Measurements from ENCODE around the gene SMARCD3. TPM values are rescaled to one million over a fixed set of nuclear protein-coding genes. Genes with fewer than 3 reads are reported as not detected.

Gene SMARCD3
- total and polyA plus RNA-seq, 2 of the 13 experiments (the other 11 are each of a cell fraction or from before 2014, with no cell fraction given): 0.20 to 0.62 TPM

DNA sequence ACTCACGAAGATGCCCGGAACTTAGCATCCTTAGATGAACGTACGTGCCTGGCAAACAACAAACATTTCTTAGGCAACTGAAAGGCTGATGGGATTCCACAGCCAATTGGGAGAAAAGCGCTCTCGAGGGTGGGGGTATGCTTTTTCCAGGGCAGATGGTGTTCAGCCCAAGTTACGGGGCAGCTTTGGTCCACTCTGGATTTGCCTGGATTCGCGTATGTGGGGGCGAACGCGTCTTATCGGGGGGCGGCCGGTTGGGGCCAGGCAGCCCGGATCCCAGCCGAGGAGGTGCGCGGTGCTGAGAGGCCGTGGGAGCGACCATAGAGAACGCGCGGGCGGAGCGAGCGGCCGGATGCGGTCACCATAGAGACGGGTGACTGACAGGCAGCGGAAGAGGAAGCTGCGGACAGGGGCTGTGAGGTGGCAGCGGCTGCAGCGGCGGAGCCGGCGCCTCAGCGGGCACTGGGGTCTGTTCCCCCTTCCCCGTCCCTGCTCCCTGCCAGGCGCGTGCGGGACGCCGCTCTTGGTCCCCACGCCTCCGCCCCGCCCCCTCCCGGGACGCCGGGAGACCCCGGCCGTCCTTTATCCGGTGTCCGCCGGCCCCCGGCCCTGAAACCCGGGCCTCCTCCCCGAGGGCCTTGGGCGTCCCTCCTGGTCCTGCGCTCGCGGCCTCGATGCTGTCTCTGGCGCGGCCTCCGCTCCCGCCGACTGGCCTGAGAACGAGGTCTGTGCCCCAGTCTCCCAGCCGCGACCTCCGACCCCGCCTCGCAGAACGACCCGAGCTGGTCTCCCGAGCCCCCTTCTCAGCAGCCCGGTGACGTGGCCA lies 16.2 kb downstream of the SMARCD3 start, which contains the start of gene CHPF2 (continued):
- TF ChIP-seq, protein P1, sequence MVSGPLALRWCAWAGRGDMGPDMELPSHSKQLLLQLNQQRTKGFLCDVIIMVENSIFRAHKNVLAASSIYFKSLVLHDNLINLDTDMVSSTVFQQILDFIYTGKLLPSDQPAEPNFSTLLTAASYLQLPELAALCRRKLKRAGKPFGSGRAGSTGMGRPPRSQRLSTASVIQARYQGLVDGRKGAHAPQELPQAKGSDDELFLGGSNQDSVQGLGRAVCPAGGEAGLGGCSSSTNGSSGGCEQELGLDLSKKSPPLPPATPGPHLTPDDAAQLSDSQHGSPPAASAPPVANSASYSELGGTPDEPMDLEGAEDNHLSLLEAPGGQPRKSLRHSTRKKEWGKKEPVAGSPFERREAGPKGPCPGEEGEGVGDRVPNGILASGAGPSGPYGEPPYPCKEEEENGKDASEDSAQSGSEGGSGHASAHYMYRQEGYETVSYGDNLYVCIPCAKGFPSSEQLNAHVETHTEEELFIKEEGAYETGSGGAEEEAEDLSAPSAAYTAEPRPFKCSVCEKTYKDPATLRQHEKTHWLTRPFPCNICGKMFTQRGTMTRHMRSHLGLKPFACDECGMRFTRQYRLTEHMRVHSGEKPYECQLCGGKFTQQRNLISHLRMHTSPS (CRISPR knock-in tag; IDR thresholded peaks at IDR 0.05; ENCODE audit: low read depth): 0 out of 2 replicates have a peak, but pooled peaks have one; percentile 31
- TF ChIP-seq, protein P2, sequence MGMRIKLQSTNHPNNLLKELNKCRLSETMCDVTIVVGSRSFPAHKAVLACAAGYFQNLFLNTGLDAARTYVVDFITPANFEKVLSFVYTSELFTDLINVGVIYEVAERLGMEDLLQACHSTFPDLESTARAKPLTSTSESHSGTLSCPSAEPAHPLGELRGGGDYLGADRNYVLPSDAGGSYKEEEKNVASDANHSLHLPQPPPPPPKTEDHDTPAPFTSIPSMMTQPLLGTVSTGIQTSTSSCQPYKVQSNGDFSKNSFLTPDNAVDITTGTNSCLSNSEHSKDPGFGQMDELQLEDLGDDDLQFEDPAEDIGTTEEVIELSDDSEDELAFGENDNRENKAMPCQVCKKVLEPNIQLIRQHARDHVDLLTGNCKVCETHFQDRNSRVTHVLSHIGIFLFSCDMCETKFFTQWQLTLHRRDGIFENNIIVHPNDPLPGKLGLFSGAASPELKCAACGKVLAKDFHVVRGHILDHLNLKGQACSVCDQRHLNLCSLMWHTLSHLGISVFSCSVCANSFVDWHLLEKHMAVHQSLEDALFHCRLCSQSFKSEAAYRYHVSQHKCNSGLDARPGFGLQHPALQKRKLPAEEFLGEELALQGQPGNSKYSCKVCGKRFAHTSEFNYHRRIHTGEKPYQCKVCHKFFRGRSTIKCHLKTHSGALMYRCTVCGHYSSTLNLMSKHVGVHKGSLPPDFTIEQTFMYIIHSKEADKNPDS (CRISPR knock-in tag; IDR thresholded peaks at IDR 0.05): no peak
- TF ChIP-seq, protein P3, sequence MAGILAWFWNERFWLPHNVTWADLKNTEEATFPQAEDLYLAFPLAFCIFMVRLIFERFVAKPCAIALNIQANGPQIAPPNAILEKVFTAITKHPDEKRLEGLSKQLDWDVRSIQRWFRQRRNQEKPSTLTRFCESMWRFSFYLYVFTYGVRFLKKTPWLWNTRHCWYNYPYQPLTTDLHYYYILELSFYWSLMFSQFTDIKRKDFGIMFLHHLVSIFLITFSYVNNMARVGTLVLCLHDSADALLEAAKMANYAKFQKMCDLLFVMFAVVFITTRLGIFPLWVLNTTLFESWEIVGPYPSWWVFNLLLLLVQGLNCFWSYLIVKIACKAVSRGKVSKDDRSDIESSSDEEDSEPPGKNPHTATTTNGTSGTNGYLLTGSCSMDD (CRISPR knock-in tag; IDR thresholded peaks at IDR 0.05): no peak
- TF ChIP-seq, protein P4, sequence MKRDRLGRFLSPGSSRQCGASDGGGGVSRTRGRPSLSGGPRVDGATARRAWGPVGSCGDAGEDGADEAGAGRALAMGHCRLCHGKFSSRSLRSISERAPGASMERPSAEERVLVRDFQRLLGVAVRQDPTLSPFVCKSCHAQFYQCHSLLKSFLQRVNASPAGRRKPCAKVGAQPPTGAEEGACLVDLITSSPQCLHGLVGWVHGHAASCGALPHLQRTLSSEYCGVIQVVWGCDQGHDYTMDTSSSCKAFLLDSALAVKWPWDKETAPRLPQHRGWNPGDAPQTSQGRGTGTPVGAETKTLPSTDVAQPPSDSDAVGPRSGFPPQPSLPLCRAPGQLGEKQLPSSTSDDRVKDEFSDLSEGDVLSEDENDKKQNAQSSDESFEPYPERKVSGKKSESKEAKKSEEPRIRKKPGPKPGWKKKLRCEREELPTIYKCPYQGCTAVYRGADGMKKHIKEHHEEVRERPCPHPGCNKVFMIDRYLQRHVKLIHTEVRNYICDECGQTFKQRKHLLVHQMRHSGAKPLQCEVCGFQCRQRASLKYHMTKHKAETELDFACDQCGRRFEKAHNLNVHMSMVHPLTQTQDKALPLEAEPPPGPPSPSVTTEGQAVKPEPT (CRISPR knock-in tag; IDR thresholded peaks at IDR 0.05; ENCODE audit: low read depth): no peak
- peak; percentile 49; the same call in 1 of the 2 replicates for TF ChIP-seq HDAC2 (CRISPR knock-in tag; IDR thresholded peaks at IDR 0.05)
- TF ChIP-seq, protein P5, sequence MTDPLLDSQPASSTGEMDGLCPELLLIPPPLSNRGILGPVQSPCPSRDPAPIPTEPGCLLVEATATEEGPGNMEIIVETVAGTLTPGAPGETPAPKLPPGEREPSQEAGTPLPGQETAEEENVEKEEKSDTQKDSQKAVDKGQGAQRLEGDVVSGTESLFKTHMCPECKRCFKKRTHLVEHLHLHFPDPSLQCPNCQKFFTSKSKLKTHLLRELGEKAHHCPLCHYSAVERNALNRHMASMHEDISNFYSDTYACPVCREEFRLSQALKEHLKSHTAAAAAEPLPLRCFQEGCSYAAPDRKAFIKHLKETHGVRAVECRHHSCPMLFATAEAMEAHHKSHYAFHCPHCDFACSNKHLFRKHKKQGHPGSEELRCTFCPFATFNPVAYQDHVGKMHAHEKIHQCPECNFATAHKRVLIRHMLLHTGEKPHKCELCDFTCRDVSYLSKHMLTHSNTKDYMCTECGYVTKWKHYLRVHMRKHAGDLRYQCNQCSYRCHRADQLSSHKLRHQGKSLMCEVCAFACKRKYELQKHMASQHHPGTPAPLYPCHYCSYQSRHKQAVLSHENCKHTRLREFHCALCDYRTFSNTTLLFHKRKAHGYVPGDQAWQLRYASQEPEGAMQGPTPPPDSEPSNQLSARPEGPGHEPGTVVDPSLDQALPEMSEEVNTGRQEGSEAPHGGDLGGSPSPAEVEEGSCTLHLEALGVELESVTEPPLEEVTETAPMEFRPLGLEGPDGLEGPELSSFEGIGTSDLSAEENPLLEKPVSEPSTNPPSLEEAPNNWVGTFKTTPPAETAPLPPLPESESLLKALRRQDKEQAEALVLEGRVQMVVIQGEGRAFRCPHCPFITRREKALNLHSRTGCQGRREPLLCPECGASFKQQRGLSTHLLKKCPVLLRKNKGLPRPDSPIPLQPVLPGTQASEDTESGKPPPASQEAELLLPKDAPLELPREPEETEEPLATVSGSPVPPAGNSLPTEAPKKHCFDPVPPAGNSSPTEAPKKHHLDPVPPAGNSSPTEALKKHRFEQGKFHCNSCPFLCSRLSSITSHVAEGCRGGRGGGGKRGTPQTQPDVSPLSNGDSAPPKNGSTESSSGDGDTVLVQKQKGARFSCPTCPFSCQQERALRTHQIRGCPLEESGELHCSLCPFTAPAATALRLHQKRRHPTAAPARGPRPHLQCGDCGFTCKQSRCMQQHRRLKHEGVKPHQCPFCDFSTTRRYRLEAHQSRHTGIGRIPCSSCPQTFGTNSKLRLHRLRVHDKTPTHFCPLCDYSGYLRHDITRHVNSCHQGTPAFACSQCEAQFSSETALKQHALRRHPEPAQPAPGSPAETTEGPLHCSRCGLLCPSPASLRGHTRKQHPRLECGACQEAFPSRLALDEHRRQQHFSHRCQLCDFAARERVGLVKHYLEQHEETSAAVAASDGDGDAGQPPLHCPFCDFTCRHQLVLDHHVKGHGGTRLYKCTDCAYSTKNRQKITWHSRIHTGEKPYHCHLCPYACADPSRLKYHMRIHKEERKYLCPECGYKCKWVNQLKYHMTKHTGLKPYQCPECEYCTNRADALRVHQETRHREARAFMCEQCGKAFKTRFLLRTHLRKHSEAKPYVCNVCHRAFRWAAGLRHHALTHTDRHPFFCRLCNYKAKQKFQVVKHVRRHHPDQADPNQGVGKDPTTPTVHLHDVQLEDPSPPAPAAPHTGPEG (CRISPR knock-in tag; IDR thresholded peaks at IDR 0.05): peak; percentile 25; the same call in 1 of the 2 replicates
- peak; percentile 58 for TF ChIP-seq XRCC5 (optimal IDR thresholded peaks at IDR 0.05; ENCODE audit: low read length)
- peak; percentile 94 for TF ChIP-seq THAP11 (CRISPR knock-in tag; IDR thresholded peaks at IDR 0.05)
- peak; percentile 71 for TF ChIP-seq RFX3 (CRISPR knock-in tag; IDR thresholded peaks at IDR 0.05)
- TF ChIP-seq NONO (IDR thresholded peaks at IDR 0.05): no peak
- peak; percentile 76 for TF ChIP-seq NONO (CRISPR knock-in tag; conservative IDR thresholded peaks at IDR 0.05)
- TF ChIP-seq ZIK1 (CRISPR knock-in tag; IDR thresholded peaks at IDR 0.05; ENCODE audit: borderline replicate concordance, low read depth): no peak
- peak; percentile 81; the same call in 1 of the 2 replicates for TF ChIP-seq ZNF792 (CRISPR knock-in tag; IDR thresholded peaks at IDR 0.05)
- TF ChIP-seq SCMH1 (CRISPR knock-in tag; IDR thresholded peaks at IDR 0.05; ENCODE audit: borderline replicate concordance): no peak
- TF ChIP-seq, protein P6, sequence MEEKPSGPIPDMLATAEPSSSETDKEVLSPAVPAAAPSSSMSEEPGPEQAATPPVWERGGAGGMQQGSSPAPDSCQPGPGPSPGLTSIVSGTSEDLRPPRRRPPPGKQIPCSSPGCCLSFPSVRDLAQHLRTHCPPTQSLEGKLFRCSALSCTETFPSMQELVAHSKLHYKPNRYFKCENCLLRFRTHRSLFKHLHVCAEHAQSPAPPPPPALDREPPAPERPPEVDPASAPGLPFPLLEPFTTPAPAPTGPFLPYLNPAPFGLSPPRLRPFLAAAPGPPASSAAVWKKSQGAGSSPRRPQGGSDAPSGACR (CRISPR knock-in tag; IDR thresholded peaks at IDR 0.05): no peak

Measured in HepG2 (cell line).